GM19395 (cell line): ENCODE results near the gene FHIT.

Source experiments
- ATAC-seq: cut with Tn5 transposase; IDR thresholded peaks from one replicate; pipeline ENCODE4 v1.9.1; 2021; ENCODE audit warnings: mild to moderate bottlenecking, moderate library complexity; ENCODE audit not compliant: unreplicated experiment

FHIT gene

GRCh38 chr3:60388731-60389130 lies 862.5 kb downstream of the FHIT start:
- ATAC-seq: no peak

- ATAC-seq: no peak
These were observed 864.9 kb downstream of the FHIT start for GRCh38 chr3:60386306-60386705.

- ATAC-seq: no peak
These were observed 866.9 kb downstream of the FHIT start for GRCh38 chr3:60384341-60384740.

GRCh38 chr3:60383345-60383744 lies 867.9 kb downstream of the FHIT start:
- ATAC-seq: no peak

GRCh38 chr3:60366486-60366885 lies 884.8 kb downstream of the FHIT start:
- ATAC-seq: no peak

- no peak for ATAC-seq
These were observed 885.9 kb downstream of the FHIT start for GRCh38 chr3:60365360-60365759.

- no peak for ATAC-seq
These were observed 886.8 kb downstream of the FHIT start for GRCh38 chr3:60364475-60364874.

- no peak for ATAC-seq
These were observed 887.4 kb downstream of the FHIT start for GRCh38 chr3:60363817-60364216.

- no peak for ATAC-seq
These were observed 895.4 kb downstream of the FHIT start for GRCh38 chr3:60355825-60356224.

- no peak for ATAC-seq
These were observed 899.8 kb downstream of the FHIT start for GRCh38 chr3:60351481-60351880.

- no peak for ATAC-seq
These were observed 906.9 kb downstream of the FHIT start for GRCh38 chr3:60344340-60344739.

- ATAC-seq: no peak
These were observed 907.4 kb downstream of the FHIT start for GRCh38 chr3:60343831-60344230.

- no peak for ATAC-seq
These were observed 911.9 kb downstream of the FHIT start for GRCh38 chr3:60339304-60339703.

- no peak for ATAC-seq
These were observed 913.8 kb downstream of the FHIT start for GRCh38 chr3:60337421-60337820.

- ATAC-seq: no peak
These were observed 915.2 kb downstream of the FHIT start for GRCh38 chr3:60336061-60336460.

GRCh38 chr3:60333710-60334109 lies 917.5 kb downstream of the FHIT start:
- ATAC-seq: no peak

- ATAC-seq: no peak
These were observed 921.1 kb downstream of the FHIT start for GRCh38 chr3:60330107-60330506.

- ATAC-seq: no peak
These were observed 925.6 kb downstream of the FHIT start for GRCh38 chr3:60325610-60326170.

GRCh38 chr3:60323651-60324050 lies 927.6 kb downstream of the FHIT start:
- no peak for ATAC-seq

- ATAC-seq: no peak
These were observed 928.1 kb downstream of the FHIT start for GRCh38 chr3:60323180-60323579.

GRCh38 chr3:60322298-60322856 lies 928.9 kb downstream of the FHIT start:
- no peak for ATAC-seq

- ATAC-seq: no peak
These were observed 931.9 kb downstream of the FHIT start for GRCh38 chr3:60319179-60319858.
